Thoracic aorta (tissue), 2 donors: ENCODE data around the gene TXN. TPM values are rescaled to one million over a fixed set of nuclear protein-coding genes. Genes with fewer than 3 reads are reported as not detected.
"Not testable (repeated sequence)": the region's sequence is repeated elsewhere in the genome, so short reads cannot be mapped to it uniquely, and the experiment has no call there.

Source experiments
- ATAC-seq: fragments of 150-250 bp; one replicate; pipeline ENCODE4 v1.8.0; 2017; ENCODE audit warnings: low read depth; ENCODE audit not compliant: insufficient number of reproducible peaks, low FRiP score
- DNase-seq: peaks from one replicate; pipeline ENCODE4 v3.0.0-alpha.2; 2020; ENCODE audit warnings: low spot score
- H3K27ac ChIP-seq, 2 donors: fragments of 200-600 bp; sonication (generic); 1 replicate in 1 of 2; 2 replicates in 1 of 2; pipeline ENCODE4 v1.5.1; 2016; ENCODE audit warnings: mild to moderate bottlenecking in 2 of 2, moderate library complexity in 2 of 2
- H3K27me3 ChIP-seq: fragments of 200-600 bp; sonication (generic); replicated peaks from 2 replicates; pipeline ENCODE4 v1.6.0; 2016; ENCODE audit warnings: mild to moderate bottlenecking; ENCODE audit not compliant: insufficient read depth
- H3K36me3 ChIP-seq: fragments of 200-600 bp; sonication (generic); one replicate; pipeline ENCODE4 v1.5.1; 2016
- H3K4me1 ChIP-seq, 2 donors: fragments of 200-600 bp; sonication (generic); 1 replicate in 1 of 2; 2 replicates in 1 of 2; pipeline versions ENCODE4 v1.5.1 to v1.6.0; 2016; ENCODE audit warnings: low read depth in 2 of 2, mild to moderate bottlenecking in 1 of 2; ENCODE audit not compliant: control insufficient read depth in 1 of 2
- H3K4me3 ChIP-seq: fragments of 200-600 bp; sonication (generic); 2 replicates; pipeline ENCODE4 v1.5.1; 2016; ENCODE audit warnings: mild to moderate bottlenecking
- H3K9me3 ChIP-seq: fragments of 200-600 bp; sonication (generic); 2 replicates; pipeline ENCODE4 v1.5.1; 2016
- total RNA-seq, 2 donors: library from RNA; depleted of rRNA; stranded (reverse); fragments of >200 nt; gene quantifications; one replicate each; pipeline versions ENCODE4 v1.1.0 to v1.2.3, GENCODE V29; 2016
- TF ChIP-seq, protein P1 (sequence below): fragments of 200-600 bp; sonication (generic); IDR thresholded peaks from one replicate; pipeline ENCODE4 v1.5.1; 2019; ENCODE audit warnings: antibody characterized with exemption

Gene TXN
- total RNA-seq, 2 donors from 2014 or later = 47.5 to 105 TPM

DNA sequence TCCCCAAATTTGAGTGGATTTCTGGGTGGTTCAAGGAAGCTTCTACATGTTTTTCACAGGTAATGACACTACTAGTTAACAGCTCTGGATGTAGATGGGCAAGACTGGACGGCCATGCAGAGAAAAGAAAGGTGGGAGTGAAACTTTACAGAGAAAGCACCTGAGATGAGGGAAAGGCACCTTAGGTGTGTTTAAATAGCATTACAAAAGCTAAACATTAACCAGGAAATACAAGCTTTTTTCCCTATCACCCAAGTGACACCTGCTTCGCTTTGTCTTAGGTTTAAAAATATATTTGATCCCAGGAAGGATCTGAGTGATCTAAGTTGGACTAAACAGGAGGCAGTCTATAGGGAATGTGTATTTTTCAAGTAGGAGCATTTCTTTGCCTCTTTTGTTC is 56.7 kb downstream of the TXN start:
- TF ChIP-seq, protein P1, sequence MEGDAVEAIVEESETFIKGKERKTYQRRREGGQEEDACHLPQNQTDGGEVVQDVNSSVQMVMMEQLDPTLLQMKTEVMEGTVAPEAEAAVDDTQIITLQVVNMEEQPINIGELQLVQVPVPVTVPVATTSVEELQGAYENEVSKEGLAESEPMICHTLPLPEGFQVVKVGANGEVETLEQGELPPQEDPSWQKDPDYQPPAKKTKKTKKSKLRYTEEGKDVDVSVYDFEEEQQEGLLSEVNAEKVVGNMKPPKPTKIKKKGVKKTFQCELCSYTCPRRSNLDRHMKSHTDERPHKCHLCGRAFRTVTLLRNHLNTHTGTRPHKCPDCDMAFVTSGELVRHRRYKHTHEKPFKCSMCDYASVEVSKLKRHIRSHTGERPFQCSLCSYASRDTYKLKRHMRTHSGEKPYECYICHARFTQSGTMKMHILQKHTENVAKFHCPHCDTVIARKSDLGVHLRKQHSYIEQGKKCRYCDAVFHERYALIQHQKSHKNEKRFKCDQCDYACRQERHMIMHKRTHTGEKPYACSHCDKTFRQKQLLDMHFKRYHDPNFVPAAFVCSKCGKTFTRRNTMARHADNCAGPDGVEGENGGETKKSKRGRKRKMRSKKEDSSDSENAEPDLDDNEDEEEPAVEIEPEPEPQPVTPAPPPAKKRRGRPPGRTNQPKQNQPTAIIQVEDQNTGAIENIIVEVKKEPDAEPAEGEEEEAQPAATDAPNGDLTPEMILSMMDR = no peak
- no peaks in the 10 kb centered on the region for H3K27me3 ChIP-seq
- ATAC-seq = no peak

DNA sequence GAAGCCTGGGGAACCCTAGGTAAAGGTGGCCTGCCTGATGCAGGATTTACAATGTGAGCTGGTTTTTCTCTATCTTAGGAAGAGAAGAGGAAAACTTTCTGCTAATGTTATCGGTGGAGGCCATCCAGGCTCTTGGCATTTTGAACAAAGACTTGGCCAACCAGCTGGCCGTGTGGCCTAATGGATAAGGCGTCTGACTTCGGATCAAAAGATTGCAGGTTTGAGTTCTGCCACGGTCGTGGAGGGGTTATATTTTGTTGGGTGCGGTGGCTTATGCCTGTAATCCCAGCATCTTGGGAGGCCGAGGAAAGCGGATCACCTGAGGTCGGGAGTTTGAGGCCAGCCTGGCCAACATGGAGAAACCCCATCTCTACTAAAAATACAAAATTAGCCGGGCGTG is 58.0 kb downstream of the TXN start:
- no peaks in the 10 kb centered on the region for H3K9me3 ChIP-seq
- H3K27ac ChIP-seq = no peak overlapping the region
- TF ChIP-seq, protein P1 = no peak
- no peak overlapping the region for H3K4me3 ChIP-seq
- ATAC-seq (no peak), DNase-seq (no peak)
- no peaks in the 10 kb centered on the region for H3K27me3 ChIP-seq
- peaks cover 0 to 4% of the 10 kb centered on the region in 2 donors for H3K4me1 ChIP-seq
- no peaks in the 10 kb centered on the region for H3K36me3 ChIP-seq

More for the DNA sequence above, 56.7 kb downstream of the TXN start:
- Histone ChIP-seq H3K36me3 (no peaks in the 10 kb centered on the region), H3K4me3 (no peak overlapping the region), H3K4me1 (no peaks in the 10 kb centered on the region), H3K9me3 (no peaks in the 10 kb centered on the region), H3K27ac (no peak overlapping the region)
- DNase-seq = no peak

DNA sequence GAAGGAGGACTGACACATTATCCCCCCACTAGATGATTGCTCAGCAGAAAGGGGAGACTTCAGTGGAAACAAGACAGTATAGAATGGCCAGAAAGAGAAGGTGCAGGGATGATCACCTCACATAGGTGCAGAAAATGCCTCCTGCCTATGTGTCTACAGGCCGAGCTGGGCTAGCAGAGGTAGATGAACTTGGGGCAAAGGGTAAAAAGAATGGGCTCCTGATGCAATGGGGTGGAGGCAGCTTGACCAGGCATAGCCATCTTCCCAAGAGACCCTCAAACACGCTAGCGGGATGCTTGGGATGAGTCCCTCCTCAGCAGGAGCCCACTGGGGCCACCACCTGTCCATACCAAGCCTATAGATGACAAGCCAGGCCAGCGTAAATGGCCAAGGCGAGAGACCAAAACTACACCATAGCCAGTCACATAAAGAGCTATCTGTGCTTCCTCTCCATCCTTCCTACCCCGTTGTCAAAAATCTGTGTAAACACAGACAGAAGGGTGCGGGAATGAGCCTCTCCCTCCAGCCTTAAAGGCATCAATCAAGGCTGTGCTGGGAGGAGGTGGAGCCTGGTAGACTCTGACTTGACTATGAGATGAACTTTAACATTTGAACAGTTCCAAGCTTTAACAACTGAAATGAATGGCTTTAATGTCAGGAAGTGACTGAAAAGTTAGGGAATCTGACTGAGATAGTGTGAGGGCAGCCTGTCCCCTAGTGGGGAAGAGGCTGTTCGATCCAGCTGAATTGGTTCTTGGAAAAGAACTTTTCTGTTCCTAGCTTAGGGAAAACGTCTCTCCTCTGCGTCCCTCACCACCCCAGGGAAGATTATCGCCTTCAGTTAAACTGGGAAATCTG is 58.7 kb downstream of the TXN start:
- DNase-seq = no peak
- no peak overlapping the region for H3K27ac ChIP-seq
- H3K9me3 ChIP-seq = no peaks in the 10 kb centered on the region
- no peak overlapping the region for H3K4me3 ChIP-seq
- no peaks in the 10 kb centered on the region for H3K36me3 ChIP-seq
- ATAC-seq = no peak
- TF ChIP-seq, protein P1 = no peak
- H3K4me1 ChIP-seq = peaks cover 0 to 12% of the 10 kb centered on the region in 2 donors
- H3K27me3 ChIP-seq = no peaks in the 10 kb centered on the region

DNA sequence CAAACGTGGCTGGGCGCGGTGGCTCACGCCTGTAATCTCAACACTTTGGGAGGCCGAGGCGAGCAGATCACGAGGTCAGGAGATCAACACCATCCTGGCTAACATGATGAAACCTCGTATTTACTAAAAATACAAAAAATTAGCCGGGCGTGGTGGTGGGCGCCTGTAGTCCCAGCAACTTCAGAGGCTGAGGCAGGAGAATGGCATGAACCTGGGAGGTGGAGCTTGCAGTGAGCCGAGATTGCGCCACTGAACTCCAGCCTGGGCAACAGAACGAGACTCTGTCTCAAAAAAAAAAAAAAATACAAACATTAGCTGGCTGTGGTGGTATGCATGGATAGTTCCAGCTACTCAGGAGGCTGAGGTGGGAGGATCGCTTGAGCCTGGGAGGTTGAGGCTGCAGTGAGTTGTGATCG is 60.2 kb downstream of the TXN start:
- not testable (repeated sequence) for H3K4me3 ChIP-seq, DNase-seq, H3K27me3 ChIP-seq, H3K36me3 ChIP-seq, H3K27ac ChIP-seq, ATAC-seq, H3K9me3 ChIP-seq
- H3K4me1 ChIP-seq = peaks cover 3 to 16% of the 10 kb centered on the region in 2 donors

Other genes starting within 250 kb of the TXN start
- gene C9orf152, start 48.3 kb downstream of the TXN start, total RNA-seq = under 1 TPM in 1 of 2 donors, not detected in 1; 0.56 TPM
- gene TXNDC8, start 81.4 kb upstream of the TXN start, total RNA-seq = not detected